DMS53 treated with DMSO at 0.1 percent for 48 hours (cell line): ENCODE results near the gene SLC41A3.

ENCODE experiments used
- DNase-seq: peaks from one replicate; lab custom pipeline; 2025; ENCODE audit not compliant: unreplicated experiment; lab: John Stamatoyannopoulos, UW

Gene SLC41A3

DNA sequence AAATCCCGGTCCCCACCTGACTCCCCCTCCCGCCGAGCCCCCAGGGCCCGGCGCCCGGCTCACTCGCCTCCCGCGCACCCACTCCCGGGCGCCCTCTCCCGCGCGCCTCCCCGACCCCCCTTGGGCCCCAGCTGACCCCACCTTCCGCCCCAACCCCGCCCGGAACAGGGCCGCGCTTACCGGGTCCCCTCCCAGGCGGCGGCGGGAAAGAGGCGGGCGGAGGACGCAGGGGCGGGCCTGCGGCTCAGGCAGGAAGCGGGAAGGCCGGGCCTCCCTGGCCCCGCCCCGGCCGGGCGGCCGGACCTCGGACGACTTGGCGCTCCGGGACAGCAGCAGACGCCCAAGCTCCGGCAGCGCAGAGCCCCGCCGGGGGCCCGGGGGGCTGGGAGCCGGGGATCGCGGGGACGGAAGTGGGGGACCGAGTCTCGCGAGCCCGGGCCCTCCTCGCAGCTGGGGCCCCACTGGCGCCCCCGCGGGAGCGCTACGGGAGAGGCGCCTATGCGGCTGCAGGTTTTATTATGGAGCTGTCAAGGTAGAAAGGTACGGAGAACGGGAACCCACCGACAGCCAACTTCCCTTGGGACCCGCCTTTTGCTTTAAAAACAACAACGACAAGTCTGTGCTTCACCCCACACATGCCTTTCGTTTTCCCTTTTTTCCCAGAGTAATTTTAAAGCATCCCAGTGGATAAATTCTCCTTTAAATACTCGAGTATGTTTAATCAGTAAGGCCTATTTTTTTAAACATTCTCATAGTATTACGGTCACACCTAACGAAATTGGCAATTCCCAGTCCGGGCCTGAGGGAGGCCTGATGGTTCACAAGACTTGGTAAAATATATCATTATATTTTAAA is at the start of gene SLC41A3:
Gene SLC41A3, minus strand, starts transcription at position 212 of the 855 bp plus-strand sequence. CDS start 15,905 bp downstream, outside the sequence.
- peak; percentile 57 for DNase-seq

DNA sequence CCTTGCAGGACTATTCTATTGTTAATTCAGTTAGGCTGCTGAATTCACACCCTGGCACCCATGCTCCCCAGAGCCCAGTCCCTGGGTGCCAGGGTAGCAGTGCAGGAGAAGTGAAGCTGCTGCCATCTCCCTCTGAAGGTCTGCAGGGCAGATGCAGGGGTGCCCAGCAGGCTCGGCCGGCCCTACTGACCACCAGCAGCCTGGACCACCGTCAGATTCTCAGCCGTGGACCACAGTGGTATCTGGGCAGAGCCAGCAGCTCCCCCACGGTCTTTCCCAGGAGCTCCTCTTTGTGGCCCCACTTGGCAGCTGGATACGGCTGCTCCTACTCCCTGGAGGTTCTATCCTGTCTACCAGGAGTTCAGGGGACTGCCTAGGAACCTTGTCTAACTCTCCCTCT is 49.7 kb upstream of the SLC41A3 start:
- no peak for DNase-seq

DNA sequence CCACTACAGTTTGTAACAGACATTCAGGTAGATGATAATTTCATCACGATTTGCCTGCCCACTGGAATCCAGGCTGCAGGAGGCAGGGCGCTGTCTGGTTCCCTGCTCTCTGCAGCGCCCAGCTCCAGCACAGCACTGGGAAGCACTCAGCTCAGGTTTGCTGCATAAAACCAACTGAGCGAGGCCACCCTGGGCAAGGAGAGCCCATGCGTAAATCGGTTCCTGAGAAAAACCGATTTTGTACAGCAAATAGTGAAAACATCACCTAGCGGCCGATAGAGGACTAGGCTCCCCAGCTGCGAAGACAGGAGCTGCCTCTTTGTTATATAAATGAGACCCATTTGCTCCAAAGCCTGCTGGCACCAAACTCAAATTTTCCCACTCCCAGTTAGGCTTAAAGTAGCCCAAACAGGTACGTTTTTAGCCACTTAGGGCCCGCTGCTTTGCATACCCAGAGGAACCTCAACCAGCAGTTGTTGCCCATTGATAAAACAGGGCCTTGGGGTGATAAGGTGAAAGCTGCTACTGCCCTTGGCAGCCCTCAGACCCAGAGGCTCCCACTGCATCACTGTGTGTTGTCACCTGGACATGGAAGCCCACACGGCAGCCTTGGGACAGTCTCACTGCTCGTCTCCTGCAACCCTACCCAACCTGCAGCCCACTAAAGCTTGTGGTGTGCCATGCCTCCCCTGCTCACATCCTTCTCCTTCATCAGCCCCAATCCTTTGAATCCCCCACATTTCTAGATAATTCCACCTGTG is 49.0 kb upstream of the SLC41A3 start:
- no peak for DNase-seq

DNA sequence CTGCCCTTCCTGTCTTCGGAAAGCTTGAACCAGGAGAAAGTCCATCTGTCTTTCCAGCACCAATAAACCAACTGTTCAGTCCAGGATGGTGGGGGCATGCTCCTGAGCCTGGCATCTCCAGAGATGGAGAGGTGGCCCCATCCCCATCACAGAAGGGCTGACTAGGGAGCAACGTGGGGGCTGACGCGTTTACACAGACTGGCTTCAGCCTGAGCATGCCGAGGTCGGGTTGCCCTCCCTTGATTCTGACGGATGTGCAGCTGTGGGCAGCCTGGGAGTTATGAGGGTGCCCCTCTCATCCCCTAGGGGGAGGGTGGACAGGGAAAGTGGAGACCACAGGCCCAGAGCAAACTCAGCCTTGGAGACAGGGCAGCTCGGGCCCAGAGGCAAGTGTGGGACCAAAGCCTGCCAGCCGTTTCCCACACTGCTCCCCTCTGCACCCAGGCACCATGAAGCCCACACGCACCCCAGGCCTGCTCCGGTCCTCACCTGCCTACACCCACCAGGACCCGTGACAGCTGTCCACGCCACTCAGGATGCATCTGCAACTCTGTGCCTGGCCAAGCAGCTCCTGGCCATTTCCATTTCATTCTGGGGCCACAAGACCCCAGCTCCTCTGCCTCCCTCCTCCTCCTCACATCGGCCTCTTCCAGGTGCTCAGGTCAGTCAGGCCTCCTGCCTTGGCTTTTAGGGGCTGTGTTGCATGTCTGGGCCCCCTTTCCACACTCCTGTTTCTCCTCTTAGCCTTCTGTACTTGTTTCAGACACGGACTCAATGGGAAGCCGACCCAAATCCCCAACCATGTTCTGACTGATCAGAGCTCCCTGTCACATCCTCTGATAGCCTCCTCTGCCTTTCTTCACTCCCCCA is 48.2 kb upstream of the SLC41A3 start:
- DNase-seq = no peak

DNA sequence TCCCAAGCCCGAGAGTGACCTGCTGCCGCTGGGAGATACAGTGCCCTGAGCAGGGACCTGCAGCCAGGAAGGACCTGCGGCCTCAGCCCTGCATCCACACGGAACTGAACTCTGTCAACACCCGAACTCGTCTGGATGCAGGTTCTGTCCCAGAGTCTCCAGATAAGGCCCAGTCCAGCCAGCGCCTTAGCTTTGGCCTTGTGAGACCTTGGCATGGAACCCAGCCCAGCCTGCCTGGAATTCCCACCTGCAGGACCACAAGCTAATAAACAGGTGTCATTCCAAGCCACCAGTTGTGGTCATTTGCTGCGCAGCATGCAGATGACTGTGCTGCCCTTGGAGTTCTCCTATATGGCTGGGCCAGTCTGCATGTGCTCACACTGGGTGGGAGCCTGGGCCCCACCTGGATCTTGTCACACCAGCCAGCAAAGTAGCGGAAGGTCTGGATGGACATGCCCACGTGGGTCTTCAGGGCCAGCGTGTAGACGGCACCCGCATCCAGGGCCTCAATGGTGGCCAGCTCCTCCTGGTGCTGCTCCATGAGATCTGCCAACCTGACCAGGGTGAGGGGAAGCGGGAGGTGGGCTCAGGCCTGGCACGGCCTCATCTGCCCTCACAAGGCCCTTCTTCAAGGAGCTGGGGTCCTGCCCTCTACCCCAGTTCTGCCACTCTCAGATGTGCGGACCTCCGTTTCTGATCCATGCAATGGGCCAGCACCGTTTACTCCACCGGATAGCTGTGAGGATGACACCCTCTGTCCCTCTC is 47.2 kb upstream of the SLC41A3 start:
- DNase-seq = no peak

DNA sequence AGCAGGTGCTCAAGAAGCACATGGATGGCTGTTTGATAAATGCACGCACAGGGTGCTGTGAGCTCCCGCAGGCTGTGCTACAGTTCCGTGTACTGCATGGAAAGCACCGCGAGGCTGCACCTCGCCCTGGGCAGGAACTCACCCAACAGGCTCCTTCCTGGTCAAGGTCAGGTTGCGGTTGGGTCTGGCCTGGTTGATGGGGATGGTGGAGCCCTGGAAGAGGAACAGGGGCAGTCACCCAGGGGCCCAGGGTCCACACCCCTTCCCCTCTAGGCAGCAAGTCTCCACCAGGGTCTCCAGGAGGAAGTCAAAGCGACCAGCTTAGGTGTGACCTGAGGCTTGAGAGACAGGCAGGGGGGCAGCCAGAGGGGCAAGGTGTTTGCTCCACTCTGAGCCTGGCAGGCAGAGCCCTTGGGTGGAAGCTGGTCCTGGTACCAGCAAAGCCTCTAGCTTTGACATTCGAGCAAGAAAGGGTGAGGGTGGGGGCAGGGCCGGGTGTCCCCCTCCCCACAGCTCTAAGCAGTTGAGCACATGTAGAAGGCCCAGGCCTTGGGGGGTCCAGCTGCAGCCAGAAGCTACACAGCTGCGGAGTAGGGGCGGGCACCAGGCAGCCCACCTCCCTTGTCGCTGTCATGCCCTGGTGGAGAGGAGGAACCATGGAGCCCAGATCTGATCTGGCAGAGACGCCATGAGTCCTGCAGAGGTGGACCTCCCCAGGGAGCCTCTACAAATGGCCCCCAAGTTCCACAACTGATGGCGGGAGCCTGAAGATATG is 46.3 kb upstream of the SLC41A3 start:
- DNase-seq = no peak

DNA sequence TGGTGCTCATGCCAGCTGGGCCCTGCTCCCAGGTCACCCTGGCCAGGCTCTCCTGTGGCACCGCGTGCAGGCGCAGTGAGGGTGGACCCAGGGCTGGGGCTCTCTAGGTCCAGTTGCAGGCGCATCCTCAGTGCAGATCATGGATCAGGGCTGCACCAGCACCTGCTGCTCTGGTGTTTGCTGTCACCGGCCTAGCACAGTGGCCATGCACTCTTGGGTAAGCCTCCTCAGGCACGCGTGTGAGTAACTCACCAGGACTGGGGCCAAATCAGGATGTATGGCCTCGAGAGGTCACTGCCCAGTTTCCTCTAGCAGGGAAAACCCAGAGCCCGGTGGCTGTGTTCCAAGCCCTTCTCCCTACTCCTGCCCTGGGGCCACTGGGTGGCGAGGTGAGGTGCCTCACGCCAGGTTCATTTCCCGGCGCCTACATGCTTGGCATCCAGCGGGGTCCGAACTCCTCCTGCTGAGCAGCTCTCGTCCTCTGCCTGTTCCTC is 45.5 kb upstream of the SLC41A3 start:
- no peak for DNase-seq

DNA sequence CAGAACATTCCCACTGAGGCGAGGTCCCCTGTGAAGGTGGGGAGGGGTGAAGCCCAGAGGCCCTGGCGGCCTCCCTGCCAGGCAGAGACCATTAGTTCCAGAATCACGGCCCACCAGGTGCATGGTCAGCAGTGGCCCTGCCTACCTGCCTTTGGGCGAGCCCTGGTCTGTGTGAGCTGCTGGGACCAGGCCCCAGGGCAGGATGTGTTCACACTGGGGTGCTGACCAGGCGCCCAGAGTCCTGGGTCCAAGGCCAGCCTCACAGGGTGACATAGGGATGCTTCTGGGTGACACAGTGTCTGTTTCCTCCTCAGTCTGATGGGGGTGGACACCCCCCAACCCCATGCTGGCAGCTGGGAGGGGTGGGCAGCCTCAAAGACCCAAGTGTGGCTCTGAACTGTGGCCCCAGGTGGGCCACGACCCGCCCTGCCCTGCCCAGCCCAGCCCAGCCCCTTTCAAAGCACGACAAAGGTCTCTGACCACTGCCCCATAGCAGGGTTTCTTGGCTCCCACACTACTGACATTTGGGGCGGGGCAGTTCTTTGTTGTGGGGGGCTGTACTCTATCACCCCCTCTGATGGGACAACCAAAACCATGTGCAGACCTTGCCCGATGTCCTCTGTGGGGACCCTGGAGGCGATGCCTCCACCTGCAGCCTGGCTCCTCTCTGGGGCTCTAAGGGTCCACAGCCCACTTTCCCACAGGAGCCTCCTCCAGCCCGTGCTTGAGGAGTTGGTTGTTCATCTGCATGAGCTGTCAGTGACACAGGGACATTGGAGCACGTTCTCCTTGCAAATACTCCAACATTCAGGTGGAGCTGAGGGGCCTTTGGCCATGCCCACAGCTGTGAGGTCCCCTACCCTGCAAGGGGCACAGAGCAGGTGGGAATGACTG is 44.8 kb upstream of the SLC41A3 start:
- no peak for DNase-seq

DNA sequence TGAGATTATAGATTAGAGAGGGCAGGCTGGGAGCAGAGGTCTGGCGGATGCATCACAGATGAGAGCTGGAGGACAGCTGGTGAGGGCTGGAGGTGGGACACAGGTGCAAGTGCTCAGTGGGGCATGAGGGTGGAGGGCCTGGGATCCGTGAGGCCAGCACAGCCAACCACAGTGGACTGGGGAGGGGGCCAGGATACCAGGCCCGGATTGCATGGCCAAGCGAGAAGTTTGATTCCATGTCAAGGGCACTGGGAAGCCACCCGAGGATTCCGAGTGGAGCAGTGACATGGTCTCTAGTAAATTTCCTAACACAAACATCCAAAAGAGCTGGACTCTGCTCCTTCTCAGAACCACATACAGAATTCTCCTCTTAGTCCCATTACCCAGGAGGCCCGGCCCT is 44.0 kb upstream of the SLC41A3 start:
- no peak for DNase-seq

DNA sequence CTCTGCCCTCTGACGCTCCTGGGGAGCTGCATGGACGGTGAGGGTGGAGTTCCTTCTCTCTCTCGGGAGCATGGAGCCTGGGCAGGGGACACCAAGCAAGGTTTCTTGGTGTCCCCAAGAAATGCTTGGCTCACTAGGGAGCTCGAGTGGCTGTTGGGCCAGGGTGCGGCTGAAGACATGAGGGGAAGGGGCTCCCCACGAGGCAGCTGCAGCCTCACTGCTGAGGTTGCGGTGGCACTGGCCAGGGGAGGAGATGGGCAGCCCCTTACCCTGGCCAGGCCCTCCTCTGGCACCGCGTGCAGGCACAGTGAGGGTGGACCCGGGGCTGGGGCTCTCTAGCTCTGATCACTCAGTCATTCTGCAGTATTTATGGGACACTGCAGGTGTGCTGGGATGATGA is 43.5 kb upstream of the SLC41A3 start:
- no peak for DNase-seq

DNA sequence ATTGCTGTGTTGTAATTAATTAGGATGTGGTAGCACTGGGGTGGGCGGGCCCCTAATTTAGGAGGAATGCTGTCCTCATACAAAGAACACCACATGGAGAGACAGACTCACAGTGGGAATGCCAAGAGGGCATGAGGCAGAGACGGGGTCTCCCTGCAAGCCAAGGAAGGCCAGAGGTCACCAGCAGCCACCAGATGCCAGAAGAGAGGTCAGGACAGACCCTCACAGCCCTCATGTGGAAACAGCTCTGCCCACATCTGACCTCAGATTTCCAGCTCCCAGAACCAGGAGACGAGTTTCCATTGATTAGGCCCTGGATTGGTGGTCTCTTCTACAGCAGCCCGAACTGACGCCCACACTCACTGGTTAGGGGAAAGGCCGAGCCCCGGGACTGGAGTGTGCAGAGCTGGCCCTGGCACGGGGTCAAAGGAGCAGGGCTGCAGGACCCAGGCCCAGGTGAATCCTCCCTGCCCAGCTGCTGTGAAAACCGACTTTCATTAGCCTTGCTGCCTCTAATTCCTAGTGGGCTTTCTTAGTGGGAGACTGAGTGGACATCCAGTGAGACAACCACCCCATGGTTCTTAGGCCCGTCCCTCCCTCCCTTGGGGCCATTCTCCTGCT is 43.0 kb upstream of the SLC41A3 start:
- no peak for DNase-seq

DNA sequence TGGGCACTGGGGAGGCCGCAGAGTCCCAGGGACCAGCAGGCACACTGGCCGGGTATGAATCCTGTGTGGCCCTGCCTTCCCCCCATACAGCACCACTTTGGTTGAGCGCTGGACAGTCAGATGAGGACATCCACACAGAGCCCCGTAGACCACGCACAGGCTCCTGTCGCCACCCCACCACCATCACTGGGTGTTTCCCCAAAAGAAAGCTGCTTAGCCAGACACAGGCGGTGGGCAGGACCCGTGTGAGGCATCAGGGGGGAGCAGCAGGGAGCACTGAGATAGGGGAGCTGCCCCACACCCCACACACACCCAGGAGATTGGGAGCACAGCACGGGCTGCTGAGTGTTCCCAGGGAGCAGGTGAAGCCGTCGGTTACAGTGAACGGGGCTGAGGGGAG is 42.4 kb upstream of the SLC41A3 start:
- no peak for DNase-seq

DNA sequence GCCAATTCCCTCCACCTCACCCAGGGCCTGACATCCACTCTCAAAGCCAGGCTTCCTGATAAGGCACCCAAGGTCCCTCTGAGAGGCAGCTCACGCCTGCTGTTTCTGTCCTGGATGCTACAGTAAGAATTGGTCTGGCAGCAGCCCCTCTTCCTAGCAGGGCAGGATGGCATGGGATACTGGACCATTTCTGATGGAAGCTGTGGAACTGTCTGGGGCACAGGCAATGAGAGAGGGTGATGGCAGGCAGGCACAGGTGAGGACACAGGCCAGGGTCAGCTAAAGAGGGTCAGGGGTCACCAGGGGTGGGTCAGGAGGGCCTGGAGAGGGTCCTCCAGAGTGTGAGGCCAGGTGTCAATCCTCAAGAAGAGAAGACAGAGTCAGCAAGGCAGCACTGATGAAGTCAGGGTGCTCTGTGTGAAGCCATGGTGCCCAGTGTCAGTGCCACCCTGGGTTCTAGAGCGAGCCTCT is 41.9 kb upstream of the SLC41A3 start:
- no peak for DNase-seq

DNA sequence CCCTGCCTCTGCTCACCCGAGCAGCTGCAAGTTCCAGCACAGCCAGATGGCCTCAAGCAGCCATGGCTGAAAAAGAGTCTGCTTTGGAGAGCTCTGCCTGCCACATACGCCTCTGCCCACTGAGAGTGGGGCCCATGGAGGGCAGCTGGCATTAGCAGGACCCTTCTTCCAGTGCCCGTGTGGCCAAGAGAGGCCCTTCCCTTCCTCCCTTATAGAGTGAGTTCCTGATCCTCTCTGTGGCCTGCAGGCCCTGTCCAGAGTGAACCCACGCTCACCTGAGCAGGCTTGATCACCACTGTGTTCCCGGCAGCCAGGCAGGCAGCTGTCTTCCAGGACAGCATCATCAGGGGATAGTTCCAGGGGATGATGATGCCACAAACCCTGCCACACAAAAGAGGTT is 41.4 kb upstream of the SLC41A3 start:
- DNase-seq = no peak

DNA sequence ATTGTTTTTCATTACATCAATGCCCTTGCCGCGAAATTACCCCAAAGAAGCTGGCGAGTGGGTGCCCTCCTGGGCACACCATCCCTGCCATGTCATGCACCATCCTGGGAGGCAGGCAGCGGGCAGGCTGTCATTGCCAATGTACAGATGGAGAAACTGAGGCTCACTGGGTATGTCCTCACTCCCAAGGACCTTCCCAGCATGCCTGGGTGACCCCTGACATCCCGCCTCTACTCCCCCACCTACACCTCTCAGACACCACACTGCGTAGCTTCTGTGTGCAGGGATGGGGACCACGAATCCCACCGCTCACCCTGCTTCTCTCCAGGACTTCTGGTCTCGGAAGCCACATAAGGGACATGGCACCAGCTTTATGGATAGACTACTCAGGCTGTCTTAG is 41.0 kb upstream of the SLC41A3 start:
- DNase-seq = no peak

DNA sequence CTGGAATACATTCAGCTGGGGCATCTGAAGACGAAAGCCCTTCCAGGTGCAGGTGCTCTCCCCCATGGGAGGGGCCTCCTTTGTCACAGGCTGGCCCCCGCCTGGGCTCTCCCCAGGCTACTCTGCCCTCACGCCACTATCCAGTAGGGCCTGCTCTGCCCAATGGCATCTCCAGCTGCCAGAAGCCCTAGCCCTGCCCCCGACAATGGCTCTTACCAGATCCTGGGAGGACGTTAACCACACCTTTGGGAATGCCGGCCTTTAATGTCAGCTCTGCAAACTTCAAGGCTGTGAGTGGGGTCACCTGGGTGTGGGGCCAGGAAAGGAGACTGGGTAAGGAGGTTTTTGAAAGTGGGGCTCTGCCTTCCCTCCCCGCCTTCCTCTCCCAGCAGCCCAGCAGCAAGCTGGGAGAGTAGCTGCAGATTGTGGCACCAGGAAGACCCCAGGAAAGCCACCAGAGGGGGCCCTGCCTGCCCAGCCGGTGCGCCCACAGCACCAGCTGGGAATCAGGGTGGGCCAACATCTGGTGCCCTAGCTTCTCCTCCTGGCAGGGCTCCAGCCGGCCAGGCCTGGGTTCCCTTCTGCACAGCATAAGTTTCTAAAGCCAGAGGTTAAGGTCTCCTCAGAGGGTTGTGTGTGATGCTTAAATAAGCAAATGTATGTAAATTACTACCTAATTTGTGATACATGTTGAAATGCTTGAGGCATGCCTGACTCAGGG is 40.4 kb upstream of the SLC41A3 start:
- no peak for DNase-seq

DNA sequence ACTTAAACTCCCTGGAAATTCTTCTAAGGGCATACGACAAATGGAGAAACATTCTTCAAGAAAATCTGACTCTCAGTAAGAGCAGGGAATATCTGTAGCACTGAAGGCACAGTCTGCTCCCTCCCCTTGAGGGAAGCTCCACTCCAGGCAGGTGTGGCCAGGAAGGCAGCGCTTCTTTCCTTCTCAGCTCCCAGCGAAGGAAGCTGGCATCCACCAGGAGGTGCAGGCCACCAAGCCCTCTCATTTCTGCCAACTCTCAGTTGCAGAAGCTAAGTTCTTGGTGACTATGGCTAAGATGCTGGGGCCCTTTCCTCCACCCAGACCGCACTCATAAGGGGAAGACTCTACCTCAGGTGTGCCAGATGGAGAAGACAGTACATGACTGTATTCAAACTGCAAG is 37.7 kb upstream of the SLC41A3 start:
- no peak for DNase-seq
